Measurements from ENCODE around the gene PRRG3.

Gene PRRG3

GRCh38 chrX:151745651-151746050, 50.4 kb downstream of the PRRG3 start:
- no peak for DNase-seq

DNA sequence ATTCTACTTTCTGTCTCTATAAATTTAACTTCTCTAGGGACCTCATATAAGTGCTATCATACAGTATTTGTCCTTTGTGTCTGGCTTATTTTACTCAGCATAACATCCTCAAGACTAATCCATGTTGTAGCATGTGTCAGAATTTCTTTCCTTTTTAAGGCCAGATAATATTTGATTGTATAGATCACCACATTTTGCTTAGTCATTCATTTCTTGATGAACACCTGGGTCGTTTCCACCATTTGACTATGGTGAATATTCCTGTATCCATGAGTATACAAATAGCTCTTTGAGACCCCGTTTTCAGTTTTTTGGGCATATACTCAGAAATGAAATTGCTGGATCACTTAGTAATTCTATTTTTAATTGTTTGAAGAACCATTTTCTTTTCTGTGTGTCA, 51.2 kb downstream of the PRRG3 start:
- DNase-seq = no peak

- DNase-seq = no peak
Measured at GRCh38 chrX:151750511-151750910, 55.3 kb downstream of the PRRG3 start.

GRCh38 chrX:151752847-151753246, 57.6 kb downstream of the PRRG3 start:
- DNase-seq = no peak

- DNase-seq = no peak
Measured at GRCh38 chrX:151753313-151754046, 58.2 kb downstream of the PRRG3 start.

GRCh38 chrX:151754047-151754429, 58.8 kb downstream of the PRRG3 start:
- DNase-seq = peak in 1 of 2 experiments; percentile 27

GRCh38 chrX:151754641-151755215, 59.5 kb downstream of the PRRG3 start:
- no peak for DNase-seq
